ENCODE measurements around the gene HDAC4.

The HDAC4 gene

GRCh38 chr2:239113615-239114014, 287.2 kb downstream of the HDAC4 start:
- H3K27me3 ChIP-seq (ENCODE audit: low read length), result no peaks in the 10 kb centered on the region
- no peak for TF ChIP-seq EZH2phosphoT487 (conservative IDR thresholded peaks at IDR 0.05; ENCODE audit: low read length)
- TF ChIP-seq CTCF (IDR thresholded peaks at IDR 0.05; ENCODE audit: insufficient read depth, low read length, poor library complexity, severe bottlenecking), result no peak
- H3K36me3 ChIP-seq (ENCODE audit: low read length), result no peaks in the 10 kb centered on the region
- H3K9me2 ChIP-seq (replicated peaks; ENCODE audit: insufficient read depth, low read length), result no peaks in the 10 kb centered on the region
- no peaks in the 10 kb centered on the region for H3K9me3 ChIP-seq (ENCODE audit: insufficient read depth, low read length)
- no peaks in the 10 kb centered on the region for H4K20me1 ChIP-seq (ENCODE audit: low read depth, low read length)
- H3F3A ChIP-seq (ENCODE audit: insufficient read depth), result no peaks in the 10 kb centered on the region
- H3K27ac ChIP-seq (ENCODE audit: low read depth, low read length), result no peak overlapping the region
- H3K9ac ChIP-seq (ENCODE audit: low read length), result no peak overlapping the region
- no peak overlapping the region for H2AFZ ChIP-seq (ENCODE audit: low read depth, low read length, severe bottlenecking)
- H3K4me2 ChIP-seq (ENCODE audit: low read depth, low read length, poor library complexity, severe bottlenecking), result no peak overlapping the region
- H3K79me2 ChIP-seq (ENCODE audit: insufficient read depth, low read length), result no peaks in the 10 kb centered on the region
- no peak overlapping the region for H3K4me3 ChIP-seq (ENCODE audit: insufficient read depth, low read length, poor library complexity, severe bottlenecking)

- H3K9me3 ChIP-seq (ENCODE audit: insufficient read depth, low read length), result no peaks in the 10 kb centered on the region
- TF ChIP-seq CTCF (IDR thresholded peaks at IDR 0.05; ENCODE audit: insufficient read depth, low read length, poor library complexity, severe bottlenecking), result no peak
- TF ChIP-seq EZH2phosphoT487 (conservative IDR thresholded peaks at IDR 0.05; ENCODE audit: low read length), result no peak
- H3K36me3 ChIP-seq (ENCODE audit: low read length), result no peaks in the 10 kb centered on the region
- no peaks in the 10 kb centered on the region for H3K9me2 ChIP-seq (replicated peaks; ENCODE audit: insufficient read depth, low read length)
- H3K4me3 ChIP-seq (ENCODE audit: insufficient read depth, low read length, poor library complexity, severe bottlenecking), result no peak overlapping the region
- H3F3A ChIP-seq (ENCODE audit: insufficient read depth), result no peaks in the 10 kb centered on the region
- no peak overlapping the region for H3K27ac ChIP-seq (ENCODE audit: low read depth, low read length)
- H3K27me3 ChIP-seq (ENCODE audit: low read length), result no peaks in the 10 kb centered on the region
- H3K9ac ChIP-seq (ENCODE audit: low read length), result no peak overlapping the region
- H2AFZ ChIP-seq (ENCODE audit: low read depth, low read length, severe bottlenecking), result no peak overlapping the region
- no peak overlapping the region for H3K4me2 ChIP-seq (ENCODE audit: low read depth, low read length, poor library complexity, severe bottlenecking)
- no peaks in the 10 kb centered on the region for H3K79me2 ChIP-seq (ENCODE audit: insufficient read depth, low read length)
- no peaks in the 10 kb centered on the region for H4K20me1 ChIP-seq (ENCODE audit: low read depth, low read length)
Observed at GRCh38 chr2:239113171-239113570, 287.6 kb downstream of the HDAC4 start.

GRCh38 chr2:239112127-239112774, 288.6 kb downstream of the HDAC4 start:
- no peak overlapping the region for H3K4me2 ChIP-seq (ENCODE audit: low read depth, low read length, poor library complexity, severe bottlenecking)
- H3K79me2 ChIP-seq (ENCODE audit: insufficient read depth, low read length), result no peaks in the 10 kb centered on the region
- no peaks in the 10 kb centered on the region for H4K20me1 ChIP-seq (ENCODE audit: low read depth, low read length)
- no peak overlapping the region for H3K4me3 ChIP-seq (ENCODE audit: insufficient read depth, low read length, poor library complexity, severe bottlenecking)
- no peak overlapping the region for H3K9ac ChIP-seq (ENCODE audit: low read length)
- no peak overlapping the region for H2AFZ ChIP-seq (ENCODE audit: low read depth, low read length, severe bottlenecking)
- H3K9me3 ChIP-seq (ENCODE audit: insufficient read depth, low read length), result no peaks in the 10 kb centered on the region
- H3K9me2 ChIP-seq (replicated peaks; ENCODE audit: insufficient read depth, low read length), result no peaks in the 10 kb centered on the region
- H3F3A ChIP-seq (ENCODE audit: insufficient read depth), result no peaks in the 10 kb centered on the region
- no peaks in the 10 kb centered on the region for H3K27me3 ChIP-seq (ENCODE audit: low read length)
- no peaks in the 10 kb centered on the region for H3K36me3 ChIP-seq (ENCODE audit: low read length)
- no peak overlapping the region for H3K27ac ChIP-seq (ENCODE audit: low read depth, low read length)
- no peak for TF ChIP-seq CTCF (IDR thresholded peaks at IDR 0.05; ENCODE audit: insufficient read depth, low read length, poor library complexity, severe bottlenecking)
- TF ChIP-seq EZH2phosphoT487 (conservative IDR thresholded peaks at IDR 0.05; ENCODE audit: low read length), result no peak
